Measurements from ENCODE around the gene PAQR3.

- TF ChIP-seq CTCF (IDR thresholded peaks at IDR 0.05; ENCODE audit: low read length) (no peak), EZH2 (optimal IDR thresholded peaks at IDR 0.05; ENCODE audit: low read depth, low read length) (no peak), EZH2phosphoT487 (IDR thresholded peaks at IDR 0.05; ENCODE audit: low read length) (no peak)
These were observed 62.5 kb downstream of the PAQR3 start for GRCh38 chr4:78876568-78877320.

Data from MM.1S (cell line).